Body of pancreas (tissue), 4 donors: ENCODE measurements around the gene COL19A1. TPM values are rescaled to one million over a fixed set of nuclear protein-coding genes. Genes with fewer than 3 reads are reported as not detected.

Experiments used
- ATAC-seq: fragments of 150-250 bp; one replicate; pipeline ENCODE4 v1.9.1; 2016
- DNase-seq, 4 donors: peaks; one replicate each; pipeline ENCODE4 v3.0.0-alpha.2; 2019
- H3K27ac ChIP-seq, 4 donors: fragments of 200-600 bp; sonication (generic); 1 replicate in 3 of 4; 2 replicates in 1 of 4; pipeline versions ENCODE4 v1.5.1 to v1.6.1; 2016 to 2019; ENCODE audit warnings: mild to moderate bottlenecking in 1 of 4, mixed read lengths in 1 of 4, moderate library complexity in 1 of 4
- H3K27me3 ChIP-seq, 2 donors: fragments of 200-600 bp; sonication (generic); one replicate each; pipeline ENCODE4 v1.6.0; 2016; ENCODE audit warnings: mild to moderate bottlenecking in 1 of 2
- H3K36me3 ChIP-seq, 2 donors: fragments of 200-600 bp; sonication (generic); replicated peaks in 1 of 2; 2 replicates each; pipeline ENCODE4 v1.5.1; 2016; ENCODE audit warnings: low read depth in 2 of 2; ENCODE audit not compliant: insufficient read depth in 1 of 2
- H3K4me1 ChIP-seq: fragments of 200-600 bp; sonication (generic); one replicate; pipeline ENCODE4 v1.6.0; 2016
- H3K4me3 ChIP-seq, 2 donors: fragments of 200-600 bp; sonication (generic); 1 replicate in 1 of 2; 2 replicates in 1 of 2; pipeline ENCODE4 v1.5.1; 2016 to 2019
- H3K9me3 ChIP-seq, 3 donors: fragments of 200-600 bp; sonication (generic); 1 replicate in 2 of 3; 2 replicates in 1 of 3; pipeline ENCODE4 v1.5.1; 2016
- CTCF ChIP-seq, 7 experiments: fragments of 450-650 bp in 4 of 7; fragments of 200-600 bp in 3 of 7; sonication (generic) in 3 of 7; IDR thresholded peaks; one replicate each; pipeline ENCODE4 v1.5.1; 2016 to 2019; ENCODE audit warnings: antibody characterized with exemption in 7 of 7
- POLR2A ChIP-seq, 3 donors: fragments of 450-650 bp; IDR thresholded peaks; one replicate each; pipeline ENCODE4 v1.6.1; 2016; ENCODE audit warnings: antibody characterized with exemption in 3 of 3, mild to moderate bottlenecking in 2 of 3
- WGBS, 2 donors: methylation state at CpG; one replicate each; pipeline ENCODE4 v1.1.5; 2017; 5-methylcytosine and 5-hydroxymethylcytosine counted together
- intact Hi-C: fragments of 100-400 bp; cut with DNase I; formaldehyde crosslinking; loops from one replicate; pipeline ENCODE4 v1.15.1; 2023
- total RNA-seq, 2 donors: library from RNA; depleted of rRNA; stranded (reverse); fragments of >200 nt; gene quantifications; one replicate each; pipeline ENCODE4 v1.1.0, GENCODE V29; 2016

COL19A1 gene
- total RNA-seq, 2 donors from 2014 or later, result 0.26 to 1.6 TPM

GRCh38 chr6:70222439-70222749 is 356.0 kb downstream of the COL19A1 start:
- intact Hi-C loops, result no loop called here
- H3K27me3 ChIP-seq, result no peaks in the 10 kb centered on the region
- H3K4me1 ChIP-seq, result peaks cover 14% of the 10 kb centered on the region
- no peak overlapping the region for H3K27ac ChIP-seq
- ATAC-seq (no peak), DNase-seq (no peak)
- no peak for TF ChIP-seq POLR2A (IDR thresholded peaks at IDR 0.05)
- TF ChIP-seq CTCF (IDR thresholded peaks at IDR 0.05), result no peak
- H3K36me3 ChIP-seq, result no peaks in the 10 kb centered on the region
- H3K9me3 ChIP-seq, result no peaks in the 10 kb centered on the region
- WGBS, 2 donors, result 17 to 18% methylated on average over 2 of the region's 2 CpGs
- no peak overlapping the region for H3K4me3 ChIP-seq

DNA sequence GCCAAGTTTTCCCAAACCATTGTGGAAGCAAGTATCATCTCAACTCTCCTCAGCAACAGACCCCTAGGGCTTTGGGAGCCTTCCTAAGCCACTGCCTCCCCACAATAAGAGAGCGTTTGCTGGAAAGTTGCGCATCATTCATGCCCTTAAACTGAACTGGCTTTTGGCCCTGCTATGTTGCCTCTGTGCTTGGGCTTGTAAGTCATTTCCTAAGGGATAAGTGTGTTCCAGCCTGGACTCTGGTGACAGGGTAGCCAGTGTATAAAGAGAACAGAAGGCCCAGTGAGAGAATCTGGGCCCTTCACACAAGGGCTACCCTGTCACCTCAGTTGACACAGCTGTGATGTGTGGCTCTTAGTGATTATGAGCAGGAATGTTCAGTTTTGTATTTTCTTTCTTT is 358.7 kb downstream of the COL19A1 start:
- Histone ChIP-seq H3K36me3 (no peaks in the 10 kb centered on the region), H3K9me3 (no peaks in the 10 kb centered on the region), H3K27me3 (no peaks in the 10 kb centered on the region), H3K4me3 (no peak overlapping the region), H3K4me1 (peaks cover 14% of the 10 kb centered on the region), H3K27ac (no peak overlapping the region)
- no peak for TF ChIP-seq CTCF (IDR thresholded peaks at IDR 0.05)
- DNase-seq, result no peak
- intact Hi-C loops, result no loop called here
- WGBS, 2 donors, result 88 to 95% methylated on average over 2 of the region's 2 CpGs
- no peak for ATAC-seq

DNA sequence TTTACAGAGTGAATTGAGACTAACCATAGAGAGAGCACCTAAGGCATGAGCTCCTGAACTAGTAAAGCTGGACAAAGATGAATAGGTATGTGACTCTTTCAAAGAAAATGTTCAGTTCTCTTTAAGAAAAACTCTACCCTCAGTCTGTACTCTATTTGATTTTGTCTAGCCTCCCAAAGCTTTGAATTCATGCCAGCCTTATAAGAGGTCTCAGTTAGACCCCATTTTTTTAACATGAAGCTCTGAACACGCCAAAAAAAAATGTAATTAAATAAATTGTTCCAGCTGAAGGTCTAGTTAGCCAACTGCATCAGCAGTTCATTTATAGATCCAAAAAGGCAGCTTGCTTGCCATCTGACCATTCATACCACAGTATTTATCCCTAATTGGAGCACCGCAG is 365.0 kb downstream of the COL19A1 start:
- Histone ChIP-seq H3K4me1 (no peaks in the 10 kb centered on the region), H3K36me3 (no peaks in the 10 kb centered on the region), H3K9me3 (no peaks in the 10 kb centered on the region), H3K27me3 (no peaks in the 10 kb centered on the region), H3K27ac (no peak overlapping the region), H3K4me3 (no peak overlapping the region)
- DNase-seq (no peak), ATAC-seq (no peak)
- no peak for TF ChIP-seq CTCF (IDR thresholded peaks at IDR 0.05)
- no peak for TF ChIP-seq POLR2A (IDR thresholded peaks at IDR 0.05)
- intact Hi-C loops, result no loop called here
- 70 to 82% methylated on average over 2 of the region's 2 CpGs for WGBS, 2 donors

DNA sequence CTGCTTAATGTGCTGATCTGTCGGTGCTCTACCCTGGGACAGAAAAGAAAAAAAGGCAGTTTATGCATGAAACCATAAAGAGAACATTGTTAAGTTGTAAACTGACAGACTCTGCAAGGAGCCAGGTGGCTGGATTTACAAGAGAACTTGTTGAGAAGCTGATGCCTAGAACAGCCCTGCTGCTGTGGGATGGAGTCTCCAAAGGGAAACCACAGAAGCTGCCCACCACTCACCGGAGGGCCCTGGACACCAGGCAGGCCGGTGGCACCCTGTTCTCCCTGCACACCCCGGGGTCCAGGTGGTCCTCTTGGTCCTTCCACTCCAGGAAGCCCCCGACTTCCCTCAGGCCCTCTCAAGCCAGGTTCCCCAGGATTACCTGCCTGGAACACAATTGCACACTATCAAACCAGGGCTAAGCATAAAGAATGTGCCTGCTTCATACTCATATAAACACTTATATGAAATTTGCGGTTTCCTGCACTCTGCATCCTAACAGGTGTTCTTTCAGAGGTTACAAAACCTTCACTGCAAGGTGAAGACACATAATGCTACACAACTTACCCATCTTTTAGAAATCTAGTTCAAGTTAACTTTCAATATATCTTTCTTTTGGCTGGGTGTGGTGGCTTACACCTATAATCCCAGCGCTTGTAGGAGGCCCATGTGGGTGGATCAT is 368.3 kb downstream of the COL19A1 start:
- TF ChIP-seq POLR2A (IDR thresholded peaks at IDR 0.05) (no peak), CTCF (IDR thresholded peaks at IDR 0.05) (no peak)
- H3K36me3 ChIP-seq, result no peaks in the 10 kb centered on the region
- no peak for DNase-seq
- no peaks in the 10 kb centered on the region for H3K27me3 ChIP-seq
- no peak overlapping the region for H3K27ac ChIP-seq
- ATAC-seq, result no peak
- H3K9me3 ChIP-seq, result no peaks in the 10 kb centered on the region
- no peak overlapping the region for H3K4me3 ChIP-seq
- 74 to 88% methylated on average over 7 of the region's 7 CpGs for WGBS, 2 donors
- no peaks in the 10 kb centered on the region for H3K4me1 ChIP-seq
- intact Hi-C loops, result no loop called here

DNA sequence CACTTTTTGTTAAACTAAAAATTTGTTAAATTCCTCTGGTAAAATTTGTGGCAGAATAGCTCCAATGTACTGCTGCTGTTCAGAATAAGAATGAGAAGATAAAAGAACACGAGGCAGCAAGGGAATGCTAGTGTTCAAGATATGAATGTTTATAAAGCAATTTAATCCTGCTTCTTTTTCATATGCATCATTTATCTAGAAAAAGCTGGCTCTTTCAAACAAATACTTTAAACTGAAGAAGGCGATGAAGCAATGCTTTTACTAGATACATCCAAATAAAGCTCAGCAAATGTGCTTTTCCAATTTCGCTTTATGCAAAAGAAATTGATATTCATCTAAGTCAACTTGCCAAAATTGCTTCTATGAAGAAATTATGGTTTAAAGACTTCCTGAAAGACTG is 370.0 kb downstream of the COL19A1 start:
- intact Hi-C loops, result no loop called here
- WGBS, 2 donors, result 67 to 70% methylated on average over 3 of the region's 3 CpGs
- Histone ChIP-seq H3K4me3 (no peak overlapping the region), H3K9me3 (no peaks in the 10 kb centered on the region), H3K27me3 (no peaks in the 10 kb centered on the region), H3K4me1 (no peaks in the 10 kb centered on the region), H3K36me3 (no peaks in the 10 kb centered on the region), H3K27ac (no peak overlapping the region)
- TF ChIP-seq POLR2A (IDR thresholded peaks at IDR 0.05), result no peak
- no peak for TF ChIP-seq CTCF (IDR thresholded peaks at IDR 0.05)
- ATAC-seq (no peak), DNase-seq (no peak)
